Measurements from ENCODE around the gene SLC22A23. TPM values are rescaled to one million over a fixed set of nuclear protein-coding genes. Genes with fewer than 3 reads are reported as not detected.
A peak's percentile ranks its signal among the peaks of the same experiment; 100 is the strongest.

Gene SLC22A23
- total RNA-seq, 4 donors from 2014 or later = 8.3 to 22.5 (median 12.8) TPM

GRCh38 chr6:3343089-3343883, 113.6 kb downstream of the SLC22A23 start:
- DNase-seq (ENCODE audit: low spot score) = no peak
- no peak for ATAC-seq (ENCODE audit: low FRiP score)
- no peak for TF ChIP-seq CTCF (IDR thresholded peaks at IDR 0.05)

GRCh38 chr6:3341467-3341866, 115.4 kb downstream of the SLC22A23 start:
- no peak for TF ChIP-seq CTCF (IDR thresholded peaks at IDR 0.05)
- no peak for DNase-seq (ENCODE audit: low spot score)
- ATAC-seq (ENCODE audit: low FRiP score) = peak; percentile 61

GRCh38 chr6:3340894-3341293, 116.0 kb downstream of the SLC22A23 start:
- TF ChIP-seq CTCF (IDR thresholded peaks at IDR 0.05) = no peak
- no peak for ATAC-seq (ENCODE audit: low FRiP score)

GRCh38 chr6:3340358-3340802, 116.5 kb downstream of the SLC22A23 start:
- no peak for DNase-seq (ENCODE audit: low spot score)
- ATAC-seq (ENCODE audit: low FRiP score) = no peak
- no peak for TF ChIP-seq CTCF (IDR thresholded peaks at IDR 0.05)

More at GRCh38 chr6:3340894-3341293, 116.0 kb downstream of the SLC22A23 start:
- no peak for DNase-seq (ENCODE audit: low spot score)

- DNase-seq (ENCODE audit: low spot score) = no peak
- no peak for TF ChIP-seq CTCF (IDR thresholded peaks at IDR 0.05)
- no peak for ATAC-seq (ENCODE audit: low FRiP score)
Measured at GRCh38 chr6:3339811-3340210, 117.0 kb downstream of the SLC22A23 start.

- no peak for DNase-seq (ENCODE audit: low spot score)
- no peak for TF ChIP-seq CTCF (IDR thresholded peaks at IDR 0.05)
- no peak for ATAC-seq (ENCODE audit: low FRiP score)
Measured at GRCh38 chr6:3337521-3338350, 119.1 kb downstream of the SLC22A23 start.

Measured in omental fat pad (tissue), 4 donors.